A549 (cell line): ENCODE results near the gene AMPH.

Source experiments
- CEBPB ChIP-seq, 2 experiments: fragments of >200 bp in 1 of 2; sonication (Bioruptor Twin) in 1 of 2; formaldehyde crosslinking in 1 of 2; IDR thresholded peaks; 2 replicates each; pipeline ENCODE4 v1.6.1; 2012 to 2016
- EHMT2 ChIP-seq: fragments of 200-600 bp; sonication (generic); IDR thresholded peaks from 2 replicates; pipeline ENCODE4 v1.6.1; 2016; ENCODE audit warnings: antibody characterized with exemption, low read depth, mild to moderate bottlenecking, moderate library complexity
- EP300 ChIP-seq, 2 experiments: fragments of >200 bp; sonication (Bioruptor Twin); formaldehyde crosslinking; IDR thresholded peaks; 2 replicates in 1 of 2; 3 replicates in 1 of 2; pipeline ENCODE4 v1.6.1; 2016 to 2017
- FOXS1 ChIP-seq: fragments of 250-450 bp; sonication (Bioruptor Pico); IDR thresholded peaks from 2 replicates; pipeline ENCODE4 v1.5.0; 2020; ENCODE audit warnings: mild to moderate bottlenecking, moderate library complexity
- GATA3 ChIP-seq: IDR thresholded peaks from 2 replicates; pipeline ENCODE4 v1.6.1; 2012; ENCODE audit warnings: borderline replicate concordance
- JUN ChIP-seq, 2 experiments: fragments of >200 bp; sonication (Bioruptor Twin); formaldehyde crosslinking; IDR thresholded peaks; 2 replicates in 1 of 2; 3 replicates in 1 of 2; pipeline ENCODE4 v1.6.1; 2016 to 2017
- MAFK ChIP-seq: fragments of 450-650 bp; IDR thresholded peaks from 2 replicates; pipeline ENCODE4 v1.6.1; 2014; ENCODE audit not compliant: partially characterized antibody
- POLR2A ChIP-seq: IDR thresholded peaks from 2 replicates; pipeline ENCODE4 v1.6.1; 2012; ENCODE audit warnings: mild to moderate bottlenecking, low read length
- RCOR1 ChIP-seq: fragments of 150-350 bp; IDR thresholded peaks from 2 replicates; pipeline ENCODE4 v1.6.1; 2014; ENCODE audit warnings: antibody characterized with exemption, low read length, low read depth
- RFX5 ChIP-seq: fragments of 450-650 bp; IDR thresholded peaks from 2 replicates; pipeline ENCODE4 v1.7.1; 2014; ENCODE audit warnings: antibody characterized with exemption, mild to moderate bottlenecking, moderate library complexity
- TF ChIP-seq, protein P1 (sequence below): fragments of >200 bp; sonication (Bioruptor Twin); formaldehyde crosslinking; IDR thresholded peaks from 3 replicates; pipeline ENCODE4 v1.5.1; 2016

GRCh38 chr7:38512291-38512690 lies 118.9 kb downstream of the AMPH start:
- TF ChIP-seq, protein P1, sequence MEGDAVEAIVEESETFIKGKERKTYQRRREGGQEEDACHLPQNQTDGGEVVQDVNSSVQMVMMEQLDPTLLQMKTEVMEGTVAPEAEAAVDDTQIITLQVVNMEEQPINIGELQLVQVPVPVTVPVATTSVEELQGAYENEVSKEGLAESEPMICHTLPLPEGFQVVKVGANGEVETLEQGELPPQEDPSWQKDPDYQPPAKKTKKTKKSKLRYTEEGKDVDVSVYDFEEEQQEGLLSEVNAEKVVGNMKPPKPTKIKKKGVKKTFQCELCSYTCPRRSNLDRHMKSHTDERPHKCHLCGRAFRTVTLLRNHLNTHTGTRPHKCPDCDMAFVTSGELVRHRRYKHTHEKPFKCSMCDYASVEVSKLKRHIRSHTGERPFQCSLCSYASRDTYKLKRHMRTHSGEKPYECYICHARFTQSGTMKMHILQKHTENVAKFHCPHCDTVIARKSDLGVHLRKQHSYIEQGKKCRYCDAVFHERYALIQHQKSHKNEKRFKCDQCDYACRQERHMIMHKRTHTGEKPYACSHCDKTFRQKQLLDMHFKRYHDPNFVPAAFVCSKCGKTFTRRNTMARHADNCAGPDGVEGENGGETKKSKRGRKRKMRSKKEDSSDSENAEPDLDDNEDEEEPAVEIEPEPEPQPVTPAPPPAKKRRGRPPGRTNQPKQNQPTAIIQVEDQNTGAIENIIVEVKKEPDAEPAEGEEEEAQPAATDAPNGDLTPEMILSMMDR = no peak
- TF ChIP-seq MAFK = no peak
- no peak for TF ChIP-seq JUN (IDR thresholded peaks at IDR 0.05)
- TF ChIP-seq EP300 (IDR thresholded peaks at IDR 0.05) = no peak
- TF ChIP-seq CEBPB (IDR thresholded peaks at IDR 0.05) = no peak
- TF ChIP-seq RFX5 = no peak
- no peak for TF ChIP-seq POLR2A
- TF ChIP-seq GATA3 = no peak
- no peak for TF ChIP-seq EHMT2
- TF ChIP-seq FOXS1 = no peak
- TF ChIP-seq RCOR1 = no peak
